Occipital lobe (tissue), 3 donors: Measurements from ENCODE around the gene TOM1L1. TPM values are rescaled to one million over a fixed set of nuclear protein-coding genes. Genes with fewer than 3 reads are reported as not detected.

Experiments used
- DNase-seq: peaks from one replicate; lab custom pipeline; 2025; lab: John Stamatoyannopoulos, UW
- small RNA-seq: library from RNA; depleted of rRNA; stranded (forward); fragments of <200 nt; gene quantifications from one replicate; pipeline ENCODE3, GENCODE V24; 2014
- total RNA-seq: library from RNA; depleted of rRNA; stranded (reverse); fragments of >200 nt; gene quantifications from one replicate; pipeline ENCODE4 v1.2.3, GENCODE V29; 2014

TOM1L1 gene
- total RNA-seq, 1 donor from 2014 or later: 7.8 TPM

DNA sequence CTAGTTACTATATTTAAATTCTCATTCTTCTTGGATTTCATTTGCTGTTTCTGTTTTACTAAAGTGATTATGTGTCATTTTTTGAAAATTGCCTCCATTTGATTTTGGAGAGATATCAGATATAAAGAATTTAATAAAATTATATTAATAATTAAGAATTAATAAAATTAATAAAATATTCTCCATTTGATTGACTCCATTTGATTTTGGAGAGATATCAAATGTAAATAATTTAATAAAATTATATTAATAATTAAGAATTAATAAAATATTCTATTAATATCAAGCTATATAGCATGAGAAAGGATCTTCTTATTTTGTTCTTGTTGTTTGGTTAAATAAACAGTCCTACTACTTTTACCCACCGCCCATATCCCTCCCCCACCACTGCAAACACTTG, 90.9 kb downstream of the TOM1L1 start:
- DNase-seq: no peak

DNA sequence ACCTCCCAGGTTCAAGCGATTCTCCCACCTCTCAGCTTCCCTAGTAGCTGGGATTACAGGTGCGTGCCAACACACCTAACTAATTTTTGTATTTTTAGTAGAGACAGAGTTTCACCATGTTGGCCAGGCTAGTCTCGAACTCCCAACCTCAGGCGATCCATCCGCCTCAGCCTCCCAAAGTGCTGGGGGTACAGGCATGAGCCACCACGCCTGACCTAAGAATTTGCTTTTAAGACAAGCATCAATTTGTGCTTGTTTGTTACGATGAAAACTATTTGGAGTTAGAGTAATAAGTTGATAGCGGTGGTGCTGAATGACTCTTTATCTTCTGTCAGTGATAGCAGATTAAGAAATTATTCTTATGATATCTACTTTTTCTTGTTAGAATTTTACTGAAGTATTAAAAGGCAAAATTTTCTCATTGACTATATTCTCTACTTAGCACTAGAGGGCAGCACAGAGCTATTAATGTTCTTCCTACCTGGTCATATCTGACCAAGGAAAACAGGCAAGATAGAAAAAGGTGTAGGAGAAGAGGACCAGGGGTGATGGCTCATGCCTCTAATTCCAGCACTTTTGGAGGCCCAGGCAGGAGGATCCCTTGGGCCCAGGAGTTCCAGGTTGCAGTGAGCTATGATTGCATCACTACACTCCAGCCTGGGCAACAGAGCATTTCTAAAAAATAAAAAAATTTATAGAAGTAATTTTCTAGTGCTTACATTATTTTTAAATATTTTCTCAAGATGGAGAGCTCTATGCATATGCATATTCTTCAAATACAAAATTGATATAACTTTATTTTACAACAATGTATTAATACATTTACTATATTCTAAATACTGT, 92.4 kb downstream of the TOM1L1 start:
- DNase-seq: no peak

DNA sequence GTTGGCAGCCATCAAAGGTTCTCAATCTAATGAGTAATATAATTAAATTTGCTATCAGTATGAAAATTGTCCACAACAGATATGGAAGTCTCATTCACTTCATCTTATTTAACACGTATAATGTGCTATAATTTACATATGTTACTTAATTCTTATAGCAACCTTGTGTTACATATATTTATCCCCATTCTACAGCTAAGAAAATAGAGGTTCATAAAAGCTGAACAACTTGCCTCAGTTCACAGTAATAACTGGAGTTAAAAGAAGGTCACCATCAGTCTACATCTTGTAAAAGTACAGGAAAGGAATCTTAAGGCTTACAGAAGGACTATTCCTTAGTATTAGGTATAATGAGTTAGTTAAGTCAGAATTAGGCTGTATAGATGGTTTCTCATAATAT, 95.8 kb downstream of the TOM1L1 start:
- DNase-seq: no peak

DNA sequence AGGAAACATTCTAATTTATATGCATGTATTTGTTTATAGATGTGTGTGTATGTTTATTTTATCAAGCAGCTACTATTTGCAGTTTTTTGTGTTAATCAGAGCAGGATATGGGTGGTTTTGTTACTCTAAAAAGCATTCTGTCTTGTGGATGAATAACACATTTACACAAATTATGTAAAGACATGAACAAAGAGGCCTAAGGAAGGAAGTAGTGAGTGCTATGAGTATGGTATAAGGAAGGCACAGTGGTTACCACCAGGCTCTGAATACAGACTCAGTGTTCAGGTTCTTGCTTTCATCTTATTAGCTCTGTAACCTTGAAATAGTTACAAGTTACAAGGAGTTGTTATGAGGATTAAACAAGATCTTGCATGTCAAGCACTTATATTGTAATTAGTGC, 101.8 kb downstream of the TOM1L1 start:
- no peak for DNase-seq

DNA sequence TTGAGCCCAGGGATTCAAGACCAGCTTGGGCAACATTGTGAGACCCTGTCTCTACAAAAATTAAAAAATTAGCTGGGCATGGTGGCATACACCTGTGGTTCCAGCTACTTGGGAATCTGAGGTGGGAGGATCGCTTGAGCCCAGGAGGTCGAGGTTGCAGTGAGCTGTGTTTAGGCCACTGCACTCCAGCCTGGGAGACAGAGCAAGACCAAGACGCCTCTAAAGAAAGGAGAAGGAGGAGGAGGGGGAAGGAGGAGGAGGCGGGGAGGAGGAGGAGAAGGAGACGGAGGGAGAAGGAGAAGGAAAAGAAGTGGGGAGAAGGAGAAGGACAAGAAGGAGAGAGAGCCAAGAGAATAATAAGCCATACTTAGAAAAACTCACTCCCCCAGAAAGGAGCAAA, 103.8 kb downstream of the TOM1L1 start:
- no peak for DNase-seq

DNA sequence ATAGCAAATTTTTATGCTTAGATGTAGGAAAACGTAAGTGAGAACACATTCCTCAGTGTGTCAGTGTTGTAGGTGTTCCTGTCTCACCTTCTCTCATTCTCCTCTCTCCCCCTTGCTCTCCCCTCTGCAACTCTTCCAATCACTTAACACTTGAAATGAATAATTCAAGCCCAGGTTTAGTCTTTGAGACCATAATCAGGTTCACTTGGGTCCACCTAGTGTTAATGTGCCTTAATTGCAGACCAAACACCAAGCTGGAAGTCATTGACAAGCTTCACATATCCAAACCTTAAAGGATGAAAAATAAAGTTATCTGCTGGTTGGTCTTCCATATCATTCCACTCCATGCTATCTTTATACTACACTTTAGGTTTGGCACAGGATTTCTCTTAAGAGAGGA, 104.9 kb downstream of the TOM1L1 start:
- no peak for DNase-seq

Small RNAs within 50 kb of the gene (small RNA-seq; reads per million reads assigned to genes)
- not detected for gene AC007485.1

Other genes with a start within 250 kb of the TOM1L1 start
- 60.5 TPM for gene COX11, start 67.8 kb downstream of the TOM1L1 start, total RNA-seq
- gene STXBP4, start 67.9 kb downstream of the TOM1L1 start, total RNA-seq: 25.7 TPM